Loucy (cell line): ENCODE data around the gene HMX1.

ENCODE experiments used
- H2AFZ ChIP-seq: fragments of 200-600 bp; sonication (generic); 2 replicates; pipeline ENCODE4 v1.6.0; 2016; ENCODE audit warnings: antibody characterized with exemption, mild to moderate bottlenecking, low read length, moderate library complexity
- H3F3A ChIP-seq: fragments of 200-600 bp; 2 replicates; pipeline ENCODE4 v1.6.0; 2016; ENCODE audit warnings: antibody characterized with exemption, low read depth, mild to moderate bottlenecking
- H3K27me3 ChIP-seq: fragments of 200-600 bp; sonication (generic); 2 replicates; pipeline ENCODE4 v1.6.1; 2014; ENCODE audit warnings: low read length, mild to moderate bottlenecking; ENCODE audit not compliant: insufficient read depth, poor library complexity, severe bottlenecking
- H3K36me3 ChIP-seq: fragments of 200-600 bp; sonication (generic); 2 replicates; pipeline ENCODE4 v1.6.1; 2016; ENCODE audit warnings: low read length; ENCODE audit not compliant: insufficient read depth
- H3K4me1 ChIP-seq: fragments of 200-600 bp; sonication (generic); 2 replicates; pipeline ENCODE4 v1.5.1; 2014; ENCODE audit warnings: low read length, mild to moderate bottlenecking; ENCODE audit not compliant: insufficient read depth, poor library complexity, severe bottlenecking
- H3K4me2 ChIP-seq: fragments of 200-600 bp; sonication (generic); 2 replicates; pipeline ENCODE4 v1.6.0; 2014; ENCODE audit warnings: antibody characterized with exemption, low read length, low read depth, mild to moderate bottlenecking; ENCODE audit not compliant: poor library complexity, severe bottlenecking
- H3K4me3 ChIP-seq: fragments of 200-600 bp; sonication (generic); 2 replicates; pipeline ENCODE4 v1.5.1; 2014; ENCODE audit warnings: low read length, mild to moderate bottlenecking, mixed read lengths; ENCODE audit not compliant: poor library complexity, severe bottlenecking
- H3K79me2 ChIP-seq: fragments of 200-600 bp; sonication (generic); 2 replicates; pipeline ENCODE4 v1.6.1; 2014; ENCODE audit warnings: low read length; ENCODE audit not compliant: insufficient read depth
- H3K9ac ChIP-seq: fragments of 200-600 bp; sonication (generic); 2 replicates; pipeline ENCODE4 v1.6.0; 2014; ENCODE audit warnings: mild to moderate bottlenecking, low read depth, low read length, moderate library complexity; ENCODE audit not compliant: poor library complexity, severe bottlenecking
- H3K9me2 ChIP-seq: fragments of 200-600 bp; sonication (generic); replicated peaks from 2 replicates; pipeline ENCODE4 v1.6.1; 2016; ENCODE audit warnings: low read depth, low read length, mixed read lengths
- H3K9me3 ChIP-seq: fragments of 200-600 bp; sonication (generic); 2 replicates; pipeline ENCODE4 v1.6.1; 2014; ENCODE audit warnings: mild to moderate bottlenecking, antibody characterized with exemption, low read length, low read depth; ENCODE audit not compliant: insufficient read depth
- H4K20me1 ChIP-seq: fragments of 200-600 bp; sonication (generic); 2 replicates; pipeline ENCODE4 v1.6.0; 2014; ENCODE audit warnings: antibody characterized with exemption, low read length, mild to moderate bottlenecking; ENCODE audit not compliant: insufficient read depth, poor library complexity, severe bottlenecking
- EZH2phosphoT487 ChIP-seq: fragments of 200-600 bp; IDR thresholded peaks from 2 replicates; pipeline ENCODE4 v1.6.1; 2018; ENCODE audit warnings: antibody characterized with exemption, mild to moderate bottlenecking, moderate library complexity, borderline replicate concordance
- TF ChIP-seq, protein P1 (sequence below): fragments of 200-600 bp; sonication (generic); conservative IDR thresholded peaks from 2 replicates; pipeline ENCODE4 v1.5.1; 2014; ENCODE audit warnings: mild to moderate bottlenecking, antibody characterized with exemption, low read length

HMX1 gene

DNA sequence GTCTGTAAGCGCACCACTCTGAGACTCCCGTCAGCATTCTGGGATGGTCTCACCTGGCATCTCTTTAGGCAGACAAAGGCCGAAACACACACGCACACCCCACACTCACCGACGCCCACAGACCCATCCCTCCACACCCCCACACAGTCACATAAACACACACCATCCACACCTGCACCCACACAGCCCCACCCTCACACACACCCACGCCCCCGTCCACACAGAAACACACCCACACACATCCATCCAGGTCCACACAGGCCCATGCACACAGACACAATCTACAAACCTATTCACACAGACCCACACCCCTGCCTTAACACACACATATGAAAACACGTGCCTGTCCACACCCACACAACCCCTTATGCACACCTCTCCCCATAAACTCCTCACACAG is 9.2 kb upstream of the HMX1 start:
- no peaks in the 10 kb centered on the region for H4K20me1 ChIP-seq
- no peaks in the 10 kb centered on the region for H3F3A ChIP-seq
- H3K4me2 ChIP-seq = no peak overlapping the region
- no peaks in the 10 kb centered on the region for H3K36me3 ChIP-seq
- H3K9ac ChIP-seq = no peak overlapping the region
- no peaks in the 10 kb centered on the region for H3K79me2 ChIP-seq
- peaks cover 14% of the 10 kb centered on the region; the same call in 1 of the 2 replicates for H3K9me3 ChIP-seq
- no peak overlapping the region for H2AFZ ChIP-seq
- TF ChIP-seq, protein P1, sequence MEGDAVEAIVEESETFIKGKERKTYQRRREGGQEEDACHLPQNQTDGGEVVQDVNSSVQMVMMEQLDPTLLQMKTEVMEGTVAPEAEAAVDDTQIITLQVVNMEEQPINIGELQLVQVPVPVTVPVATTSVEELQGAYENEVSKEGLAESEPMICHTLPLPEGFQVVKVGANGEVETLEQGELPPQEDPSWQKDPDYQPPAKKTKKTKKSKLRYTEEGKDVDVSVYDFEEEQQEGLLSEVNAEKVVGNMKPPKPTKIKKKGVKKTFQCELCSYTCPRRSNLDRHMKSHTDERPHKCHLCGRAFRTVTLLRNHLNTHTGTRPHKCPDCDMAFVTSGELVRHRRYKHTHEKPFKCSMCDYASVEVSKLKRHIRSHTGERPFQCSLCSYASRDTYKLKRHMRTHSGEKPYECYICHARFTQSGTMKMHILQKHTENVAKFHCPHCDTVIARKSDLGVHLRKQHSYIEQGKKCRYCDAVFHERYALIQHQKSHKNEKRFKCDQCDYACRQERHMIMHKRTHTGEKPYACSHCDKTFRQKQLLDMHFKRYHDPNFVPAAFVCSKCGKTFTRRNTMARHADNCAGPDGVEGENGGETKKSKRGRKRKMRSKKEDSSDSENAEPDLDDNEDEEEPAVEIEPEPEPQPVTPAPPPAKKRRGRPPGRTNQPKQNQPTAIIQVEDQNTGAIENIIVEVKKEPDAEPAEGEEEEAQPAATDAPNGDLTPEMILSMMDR = no peak
- TF ChIP-seq EZH2phosphoT487 = no peak
- H3K4me3 ChIP-seq = no peak overlapping the region
- H3K27me3 ChIP-seq = no peaks in the 10 kb centered on the region
- H3K4me1 ChIP-seq = no peaks in the 10 kb centered on the region
- no peaks in the 10 kb centered on the region for H3K9me2 ChIP-seq

DNA sequence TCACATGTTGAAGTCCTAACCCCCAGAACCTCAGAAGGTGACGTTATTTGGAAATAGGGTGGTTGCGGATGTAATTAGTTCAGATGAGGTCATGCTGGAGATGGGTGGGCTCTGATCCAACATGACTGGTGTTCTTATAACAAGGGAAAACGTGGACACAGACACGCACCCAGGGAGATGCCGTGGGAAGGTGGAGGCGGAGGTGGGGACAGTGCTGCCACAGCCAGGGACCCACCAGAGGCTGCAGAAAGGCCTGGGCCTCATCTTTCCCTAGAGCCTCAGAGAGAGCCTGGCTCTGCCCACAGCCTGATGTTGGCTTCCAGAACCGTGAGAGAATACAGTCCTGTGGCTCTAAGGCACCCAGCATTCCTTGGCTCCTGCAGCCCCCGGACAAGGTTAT is 7.9 kb upstream of the HMX1 start:
- H3K9ac ChIP-seq = no peak overlapping the region

DNA sequence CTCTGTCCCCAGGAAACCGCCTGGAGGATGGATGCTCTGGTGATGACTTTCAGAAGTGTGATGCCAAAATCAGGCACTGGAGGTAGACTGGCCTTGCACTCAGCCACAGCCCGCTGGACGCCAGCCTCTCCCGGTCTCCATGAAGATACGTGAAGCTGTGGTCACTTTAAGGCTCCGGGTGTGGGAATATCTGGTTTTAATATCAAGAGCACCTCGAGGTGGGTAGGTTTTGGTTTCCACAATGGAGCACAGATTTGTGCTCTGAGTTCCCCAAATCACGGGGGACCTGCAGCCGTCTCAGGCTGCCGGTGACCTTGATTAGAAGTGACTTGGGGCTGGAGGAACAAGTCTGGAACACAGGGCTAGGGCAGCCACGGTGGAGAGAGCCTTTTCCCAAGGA is 6.8 kb upstream of the HMX1 start:
- H3K79me2 ChIP-seq = no peaks in the 10 kb centered on the region
- no peaks in the 10 kb centered on the region for H3K36me3 ChIP-seq
- no peak overlapping the region for H3K4me2 ChIP-seq
- no peaks in the 10 kb centered on the region for H3K4me1 ChIP-seq
- no peaks in the 10 kb centered on the region for H3K27me3 ChIP-seq
- H3K9me2 ChIP-seq = no peaks in the 10 kb centered on the region
- no peak overlapping the region for H3K9ac ChIP-seq
- peaks cover 14% of the 10 kb centered on the region; the same call in 1 of the 2 replicates for H3K9me3 ChIP-seq
- no peak overlapping the region for H3K4me3 ChIP-seq
- TF ChIP-seq, protein P1 = no peak
- no peak for TF ChIP-seq EZH2phosphoT487
- H4K20me1 ChIP-seq = no peaks in the 10 kb centered on the region
- H2AFZ ChIP-seq = no peak overlapping the region
- H3F3A ChIP-seq = no peaks in the 10 kb centered on the region

More for the DNA sequence above, 7.9 kb upstream of the HMX1 start:
- Histone ChIP-seq H3K79me2 (no peaks in the 10 kb centered on the region), H3F3A (no peaks in the 10 kb centered on the region), H3K9me3 (peaks cover 14% of the 10 kb centered on the region; the same call in 1 of the 2 replicates), H3K4me2 (no peak overlapping the region), H4K20me1 (no peaks in the 10 kb centered on the region), H3K9me2 (no peaks in the 10 kb centered on the region), H3K4me3 (no peak overlapping the region), H3K27me3 (no peaks in the 10 kb centered on the region), H3K36me3 (no peaks in the 10 kb centered on the region), H2AFZ (no peak overlapping the region), H3K4me1 (no peaks in the 10 kb centered on the region)
- TF ChIP-seq, protein P1 = no peak
- no peak for TF ChIP-seq EZH2phosphoT487
